WTC11 (cell line): ENCODE results near the gene EPHA4. TPM values are rescaled to one million over a fixed set of nuclear protein-coding genes. Genes with fewer than 3 reads are reported as not detected.

ENCODE experiments used
- ATAC-seq: fragments of 200-7000 bp; cut with Tn5 transposase; 2 replicates; pipeline ENCODE4 v1.10.0; 2021; ENCODE audit warnings: mild to moderate bottlenecking, moderate library complexity
- CTCF ChIA-PET: fragments of 300-600 bp; sonication (Branson Sonifier 250); formaldehyde crosslinking; loops from one replicate; lab custom pipeline; 2021; ENCODE audit warnings: antibody characterized with exemption; lab: Charles Lee
- POLR2A ChIA-PET: fragments of 350-600 bp; sonication (Branson Sonifier 250); formaldehyde crosslinking; loops from one replicate; lab custom pipeline; 2021; ENCODE audit warnings: antibody characterized with exemption; lab: Charles Lee
- DNase-seq: peaks from one replicate; pipeline ENCODE4 v3.0.0; 2021; ENCODE audit warnings: low spot score
- H3K27ac Mint-ChIP-seq: 2 replicates; pipeline ENCODE4 v1.8.0; 2021; ENCODE audit warnings: mixed read lengths
- H3K27me3 Mint-ChIP-seq: 2 replicates; pipeline ENCODE4 v1.8.0; 2021; ENCODE audit warnings: low read depth, mild to moderate bottlenecking, moderate library complexity, mixed read lengths
- H3K36me3 Mint-ChIP-seq: 2 replicates; pipeline ENCODE4 v1.8.0; 2021; ENCODE audit warnings: mixed read lengths
- H3K4me1 Mint-ChIP-seq: 2 replicates; pipeline ENCODE4 v1.8.0; 2022; ENCODE audit warnings: mixed read lengths
- H3K4me3 Mint-ChIP-seq: 2 replicates; pipeline ENCODE4 v1.8.0; 2021; ENCODE audit warnings: mild to moderate bottlenecking, moderate library complexity, mixed read lengths
- H3K9me3 Mint-ChIP-seq: 2 replicates; pipeline ENCODE4 v1.8.0; 2021; ENCODE audit warnings: mixed read lengths
- CREM ChIP-seq: sonication (generic); formaldehyde crosslinking; IDR thresholded peaks from 2 replicates; pipeline ENCODE4 v1.8.1; 2022; ENCODE audit warnings: mild to moderate bottlenecking, missing genetic modification reagents, moderate library complexity
- E2F4 ChIP-seq: sonication (generic); formaldehyde crosslinking; IDR thresholded peaks from 2 replicates; pipeline ENCODE4 v1.8.1; 2022; ENCODE audit warnings: low read depth, mild to moderate bottlenecking, moderate library complexity, missing genetic modification reagents, borderline replicate concordance
- E2F5 ChIP-seq: sonication (generic); formaldehyde crosslinking; IDR thresholded peaks from 2 replicates; pipeline ENCODE4 v1.8.1; 2022; ENCODE audit warnings: mild to moderate bottlenecking, moderate library complexity, missing genetic modification reagents
- ERG ChIP-seq: fragments of 250-450 bp; sonication (Bioruptor Pico); IDR thresholded peaks from 2 replicates; pipeline ENCODE4 v1.8.0; 2021; ENCODE audit warnings: mild to moderate bottlenecking
- ESRRA ChIP-seq: sonication (generic); formaldehyde crosslinking; IDR thresholded peaks from 2 replicates; pipeline ENCODE4 v1.8.1; 2022; ENCODE audit warnings: mild to moderate bottlenecking, missing genetic modification reagents, borderline replicate concordance
- FOXP1 ChIP-seq: sonication (generic); formaldehyde crosslinking; IDR thresholded peaks from 2 replicates; pipeline ENCODE4 v1.8.0; 2022; ENCODE audit warnings: missing genetic modification reagents, mild to moderate bottlenecking, moderate library complexity, borderline replicate concordance
- HMGA2 ChIP-seq: fragments of 250-450 bp; sonication (Bioruptor Pico); IDR thresholded peaks from 2 replicates; pipeline ENCODE4 v1.4.0; 2021; ENCODE audit warnings: mild to moderate bottlenecking, moderate library complexity
- HMGXB4 ChIP-seq: sonication (generic); formaldehyde crosslinking; IDR thresholded peaks from 2 replicates; pipeline ENCODE4 v1.8.1; 2023; ENCODE audit warnings: mild to moderate bottlenecking, moderate library complexity, missing genetic modification reagents
- IRF1 ChIP-seq: sonication (generic); formaldehyde crosslinking; IDR thresholded peaks from 2 replicates; pipeline ENCODE4 v1.8.0; 2023; ENCODE audit warnings: missing genetic modification reagents
- JUN ChIP-seq: sonication (generic); formaldehyde crosslinking; IDR thresholded peaks from 2 replicates; pipeline ENCODE4 v1.8.0; 2023; ENCODE audit warnings: mild to moderate bottlenecking, missing genetic modification reagents
- KAT7 ChIP-seq: sonication (generic); formaldehyde crosslinking; IDR thresholded peaks from 2 replicates; pipeline ENCODE4 v1.8.1; 2023; ENCODE audit warnings: missing genetic modification reagents, mild to moderate bottlenecking, borderline replicate concordance
- RELA ChIP-seq: sonication (generic); formaldehyde crosslinking; IDR thresholded peaks from 2 replicates; pipeline ENCODE4 v1.8.1; 2022; ENCODE audit warnings: missing genetic modification reagents, mild to moderate bottlenecking, borderline replicate concordance
- TP53 ChIP-seq: sonication (generic); formaldehyde crosslinking; IDR thresholded peaks from 2 replicates; pipeline ENCODE4 v1.8.1; 2023; ENCODE audit warnings: mild to moderate bottlenecking, missing genetic modification reagents
- ZNF138 ChIP-seq: sonication (generic); formaldehyde crosslinking; conservative IDR thresholded peaks from 2 replicates; pipeline ENCODE4 v1.8.1; 2022; ENCODE audit warnings: mild to moderate bottlenecking, moderate library complexity, missing genetic modification reagents
- ZNF281 ChIP-seq: sonication (generic); formaldehyde crosslinking; IDR thresholded peaks from 2 replicates; pipeline ENCODE4 v1.8.0; 2023; ENCODE audit warnings: mild to moderate bottlenecking, missing genetic modification reagents
- ZNF396 ChIP-seq: fragments of 250-450 bp; sonication (Bioruptor Pico); IDR thresholded peaks from 2 replicates; pipeline ENCODE4 v1.8.0; 2021; ENCODE audit warnings: mild to moderate bottlenecking, moderate library complexity, borderline replicate concordance
- ZSCAN18 ChIP-seq: fragments of 250-450 bp; sonication (Bioruptor Pico); IDR thresholded peaks from 2 replicates; pipeline ENCODE4 v2.1.2; 2022; ENCODE audit warnings: mild to moderate bottlenecking, moderate library complexity
- total RNA-seq: library from RNA; stranded (reverse); gene quantifications from 3 replicates; pipeline ENCODE4 v1.2.3, GENCODE V29; 2021

The EPHA4 gene
- total RNA-seq, 1 experiment from 2014 or later = 11.0 TPM

- ATAC-seq = no peak
Observed at GRCh38 chr2:221610255-221610654, 38.2 kb upstream of the EPHA4 start.

GRCh38 chr2:221608442-221608841, 36.3 kb upstream of the EPHA4 start:
- no peak for TF ChIP-seq ESRRA (CRISPR knock-in tag)
- TF ChIP-seq E2F4 (CRISPR knock-in tag) = no peak
- ChIA-PET POLR2A (no interaction called here), CTCF (no interaction called here)
- Mint-ChIP-seq H3K4me1 (peaks cover 42% of the 10 kb centered on the region), H3K27me3 (no peaks in the 10 kb centered on the region), H3K36me3 (no peaks in the 10 kb centered on the region), H3K27ac (no peak overlapping the region), H3K4me3 (no peak overlapping the region), H3K9me3 (no peaks in the 10 kb centered on the region)
- ATAC-seq = no peak
- DNase-seq = no peak

More at GRCh38 chr2:221610255-221610654, 38.2 kb upstream of the EPHA4 start:
- Mint-ChIP-seq H3K4me1 (peaks cover 24% of the 10 kb centered on the region), H3K9me3 (no peaks in the 10 kb centered on the region), H3K27me3 (no peaks in the 10 kb centered on the region), H3K4me3 (no peak overlapping the region), H3K36me3 (no peaks in the 10 kb centered on the region), H3K27ac (no peak overlapping the region)
- no peak for TF ChIP-seq JUN (CRISPR knock-in tag)
- no peak for DNase-seq
- ChIA-PET POLR2A (no interaction called here), CTCF (no interaction called here)

- no peak overlapping the region for H3K4me3 Mint-ChIP-seq
- no peak for TF ChIP-seq ZNF138
- TF ChIP-seq ERG (CRISPR knock-in tag) = no peak
- TF ChIP-seq E2F5 (CRISPR knock-in tag) = no peak
- no peak for TF ChIP-seq RELA (CRISPR knock-in tag)
- TF ChIP-seq HMGA2 (CRISPR knock-in tag) = no peak
- no peak for TF ChIP-seq ZSCAN18 (CRISPR knock-in tag)
- no peak for TF ChIP-seq CREM
- TF ChIP-seq HMGXB4 = no peak
- no peak for TF ChIP-seq ZNF281 (CRISPR knock-in tag)
- TF ChIP-seq ZNF396 (CRISPR knock-in tag) = no peak
- no peak for TF ChIP-seq FOXP1 (CRISPR knock-in tag)
- no peak for TF ChIP-seq TP53
- TF ChIP-seq IRF1 (CRISPR knock-in tag) = no peak
- TF ChIP-seq KAT7 (CRISPR knock-in tag) = no peak
- TF ChIP-seq, all 79 proteins: peak for 0
- no peaks in the 10 kb centered on the region for H3K9me3 Mint-ChIP-seq
- no peaks in the 10 kb centered on the region for H3K36me3 Mint-ChIP-seq
- H3K27ac Mint-ChIP-seq = no peak overlapping the region
- ATAC-seq = peak; percentile 77
- no peaks in the 10 kb centered on the region for H3K27me3 Mint-ChIP-seq
- peaks cover 46% of the 10 kb centered on the region for H3K4me1 Mint-ChIP-seq
- POLR2A ChIA-PET = no interaction called here
- CTCF ChIA-PET = interaction anchor here (1.0 to 1.5 kb wide), 2 partner anchors 24 to 33 kb away, joined by 3 to 5 read pairs; no protein-coding TSS in a partner anchor
- peak; percentile 19 for DNase-seq
Observed at GRCh38 chr2:221606424-221606823, 34.3 kb upstream of the EPHA4 start.
